ENCODE data around the gene WFDC1. TPM values are rescaled to one million over a fixed set of nuclear protein-coding genes. Genes with fewer than 3 reads are reported as not detected.
A peak's percentile ranks its signal among the peaks of the same experiment; 100 is the strongest.

Gene WFDC1
- total and polyA plus RNA-seq, 2 of the 4 experiments (the other 2 are of a cell fraction), result 4.7 to 6.8 TPM

DNA sequence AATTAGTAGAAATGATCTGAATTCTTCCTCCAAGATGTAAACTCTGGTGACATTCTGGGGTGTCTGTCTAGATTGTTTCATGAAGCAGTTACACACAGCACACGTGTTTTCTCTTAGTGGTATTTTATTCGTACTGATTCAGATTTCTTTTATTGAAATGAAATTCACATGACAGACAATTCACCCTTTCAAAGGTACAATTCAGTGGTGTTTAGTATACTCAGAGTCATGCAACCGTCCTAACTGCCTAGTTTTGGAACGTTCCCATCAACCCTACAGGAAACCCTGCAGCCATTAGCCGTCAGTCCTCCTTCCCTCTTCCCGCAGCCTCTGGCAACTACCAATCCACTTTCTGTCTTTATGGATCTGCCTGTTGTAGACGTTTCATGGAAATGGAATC lies 8.8 kb downstream of the WFDC1 start:
- in situ Hi-C loops (cut with MboI; ENCODE audit: low sequenced_read_pairs), result no loop called here

More for the DNA sequence above, 8.8 kb downstream of the WFDC1 start:
- peak overlapping the region; percentile 95 for H3K4ac ChIP-seq (ENCODE audit: low read depth, low read length)
- peaks cover 23 to 36% of the 10 kb centered on the region in 2 experiments for H3K79me1 ChIP-seq (ENCODE audit: low read depth in 1 of 2, low read length in 2 of 2)
- no peak for TF ChIP-seq RFX5 (IDR thresholded peaks at IDR 0.05; ENCODE audit: low read depth, low read length)
- TF ChIP-seq CEBPB (IDR thresholded peaks at IDR 0.05; ENCODE audit: low read depth, low read length), result no peak
- no peak for TF ChIP-seq RAD21 (IDR thresholded peaks at IDR 0.05; ENCODE audit: low read length)
- TF ChIP-seq POLR2A (IDR thresholded peaks at IDR 0.05; ENCODE audit: low read depth, low read length), result no peak
- no peak for TF ChIP-seq MXI1 (IDR thresholded peaks at IDR 0.05; ENCODE audit: borderline replicate concordance, low read depth, low read length)
- TF ChIP-seq MAZ (IDR thresholded peaks at IDR 0.05; ENCODE audit: borderline replicate concordance, low read depth, low read length), result no peak
- no peak for TF ChIP-seq MAFK (IDR thresholded peaks at IDR 0.05; ENCODE audit: low read depth, low read length)
- no peak for TF ChIP-seq NFE2L2 (IDR thresholded peaks at IDR 0.05; ENCODE audit: low read depth, low read length)
- TF ChIP-seq, protein P1, sequence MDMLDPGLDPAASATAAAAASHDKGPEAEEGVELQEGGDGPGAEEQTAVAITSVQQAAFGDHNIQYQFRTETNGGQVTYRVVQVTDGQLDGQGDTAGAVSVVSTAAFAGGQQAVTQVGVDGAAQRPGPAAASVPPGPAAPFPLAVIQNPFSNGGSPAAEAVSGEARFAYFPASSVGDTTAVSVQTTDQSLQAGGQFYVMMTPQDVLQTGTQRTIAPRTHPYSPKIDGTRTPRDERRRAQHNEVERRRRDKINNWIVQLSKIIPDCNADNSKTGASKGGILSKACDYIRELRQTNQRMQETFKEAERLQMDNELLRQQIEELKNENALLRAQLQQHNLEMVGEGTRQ (IDR thresholded peaks at IDR 0.05; ENCODE audit: low read depth, low read length), result no peak
- H2AK9ac ChIP-seq (replicated peaks; ENCODE audit: low read depth, low read length, poor library complexity), result no peak overlapping the region
- H3K9me3 ChIP-seq (ENCODE audit: control insufficient read depth, insufficient read depth, low read length), result no peaks in the 10 kb centered on the region
- H2BK20ac ChIP-seq (ENCODE audit: low read depth, low read length), result peak overlapping the region; percentile 97
- H3K4me2 ChIP-seq (ENCODE audit: low read depth, low read length), result peak overlapping the region; percentile 19
- ATAC-seq (ENCODE audit: low read depth), result peak; percentile 25
- intact Hi-C loops (cut with micrococcal nuclease), result loop anchor here (1.0 kb wide), 1 partner anchor 26 kb away; no protein-coding TSS in a partner anchor
- POLR2A ChIA-PET (ENCODE audit: unreplicated experiment), result no interaction called here
- no CpG with 5 or more reads among the region's 7 CpGs for WGBS, 2 experiments (ENCODE audit: extremely low coverage in 2 of 2, insufficient read length in 1 of 2)
- H3K36me3 ChIP-seq (ENCODE audit: control insufficient read depth, insufficient read depth, low read length), result peaks cover 20% of the 10 kb centered on the region
- H4K91ac ChIP-seq (ENCODE audit: insufficient read depth, low read depth, low read length), result peak overlapping the region; percentile 99
- H2BK5ac ChIP-seq (ENCODE audit: low read depth, low read length, poor library complexity, severe bottlenecking), result peak overlapping the region; percentile 93
- no TSS peak for BruUV-seq (replicated peaks)
- no peak overlapping the region for H3K4me3 ChIP-seq (ENCODE audit: insufficient read depth, low read depth, low read length)
- peak overlapping the region; percentile 98 for H3K56ac ChIP-seq (ENCODE audit: extremely low read depth, insufficient read depth, low read length)
- H4K20me1 ChIP-seq (ENCODE audit: insufficient read depth, low read length), result no peaks in the 10 kb centered on the region; the same call in 1 of the 2 replicates
- peaks cover 38% of the 10 kb centered on the region for H3K4me1 ChIP-seq (ENCODE audit: control insufficient read depth, insufficient read depth, low read length)
- CTCF ChIA-PET, result interaction anchor here (1.6 kb wide), 1 partner anchor 117 kb away, joined by 5 read pairs; the partner anchor contains the start of gene TAF1C
- H3K27me3 ChIP-seq (ENCODE audit: control insufficient read depth, insufficient read depth, low read length), result no peaks in the 10 kb centered on the region
- dilution Hi-C loops (cut with HindIII; ENCODE audit: low sequenced_read_pairs, unreplicated experiment), result no loop called here
- H2BK120ac ChIP-seq (ENCODE audit: low read depth, low read length), result peak overlapping the region; percentile 99
- peak overlapping the region; percentile 99 for H2BK15ac ChIP-seq (ENCODE audit: low read depth, low read length)
- peak overlapping the region; percentile 74 for H3K9ac ChIP-seq (ENCODE audit: low read depth, low read length)
- H2AFZ ChIP-seq (replicated peaks; ENCODE audit: low read length, poor library complexity), result peak overlapping the region; percentile 2
- peak overlapping the region; percentile 97 for H3K23ac ChIP-seq (ENCODE audit: low read depth, low read length)
- peaks cover 18% of the 10 kb centered on the region for H3K9me1 ChIP-seq (ENCODE audit: insufficient read depth, low read length)
- peak overlapping the region; percentile 97 for H3K14ac ChIP-seq (replicated peaks; ENCODE audit: low read depth, low read length)
- peak overlapping the region; percentile 97 for H4K5ac ChIP-seq (ENCODE audit: low read depth, low read length)
- DNase-seq, result no peak
- H3K18ac ChIP-seq (ENCODE audit: low read depth, low read length), result peak overlapping the region; percentile 97
- peak overlapping the region; percentile 91 for H2AK5ac ChIP-seq (ENCODE audit: low read depth, low read length)
- H4K8ac ChIP-seq (ENCODE audit: low read depth in 2 of 2, low read length in 2 of 2), result peak overlapping the region; percentile 99
- H3K27ac ChIP-seq (ENCODE audit: insufficient read depth, low read length), result peak overlapping the region; percentile 98

Data from IMR-90 (cell line).